IMR-90 (cell line): Measurements from ENCODE around the gene LMTK2.

Experiments
- CEBPB ChIP-seq: IDR thresholded peaks from 2 replicates; pipeline ENCODE4 v1.6.1; 2012; ENCODE audit warnings: low read depth, low read length, improper control_type of control experiment
- CHD1 ChIP-seq: IDR thresholded peaks from 2 replicates; pipeline ENCODE4 v1.6.1; 2012; ENCODE audit warnings: low read depth, low read length, improper control_type of control experiment
- CTCF ChIP-seq: conservative IDR thresholded peaks from 2 replicates; pipeline ENCODE4 v1.5.1; 2012; ENCODE audit warnings: mild to moderate bottlenecking, low read depth, low read length, improper control_type of control experiment
- MAFK ChIP-seq: IDR thresholded peaks from 2 replicates; pipeline ENCODE4 v1.6.1; 2012; ENCODE audit warnings: low read depth, low read length, improper control_type of control experiment
- POLR2A ChIP-seq: IDR thresholded peaks from 2 replicates; pipeline ENCODE4 v1.6.1; 2012; ENCODE audit warnings: mild to moderate bottlenecking, low read depth, low read length
- RAD21 ChIP-seq: IDR thresholded peaks from 2 replicates; pipeline ENCODE4 v1.6.1; 2012; ENCODE audit warnings: low read length, improper control_type of control experiment
- SMC3 ChIP-seq: fragments of 150-350 bp; IDR thresholded peaks from 2 replicates; pipeline ENCODE4 v1.6.1; 2016; ENCODE audit warnings: low read depth, mild to moderate bottlenecking, antibody characterized with exemption, low read length, moderate library complexity
- USF2 ChIP-seq: fragments of 150-350 bp; IDR thresholded peaks from 2 replicates; pipeline ENCODE4 v1.6.1; 2017; ENCODE audit warnings: mild to moderate bottlenecking, antibody characterized with exemption, low read length, low read depth

- peak; percentile 87 for TF ChIP-seq CTCF
- TF ChIP-seq POLR2A, result peak; percentile 43; the same call in 1 of the 2 replicates
- no peak for TF ChIP-seq USF2
- TF ChIP-seq RAD21, result peak; percentile 86
- TF ChIP-seq MAFK, result no peak
- peak; percentile 72 for TF ChIP-seq SMC3
- TF ChIP-seq CEBPB, result no peak
- no peak for TF ChIP-seq CHD1
Measured at GRCh38 chr7:98168181-98168903, 61.7 kb downstream of the LMTK2 start.
